H1 (cell line): ENCODE measurements around the gene OGFRL1. TPM values are rescaled to one million over a fixed set of nuclear protein-coding genes. Genes with fewer than 3 reads are reported as not detected.

Experiments
- CTCF ChIA-PET: fragments of 300-600 bp; sonication (Branson Sonifier 250); formaldehyde crosslinking; loops from one replicate; lab custom pipeline; 2021; ENCODE audit not compliant: partially characterized antibody; lab: Charles Lee
- POLR2A ChIA-PET: fragments of 300-600 bp; sonication (Branson Sonifier 250); formaldehyde crosslinking; loops from one replicate; lab custom pipeline; 2021; ENCODE audit warnings: inconsistent platforms; ENCODE audit not compliant: partially characterized antibody; lab: Charles Lee
- DNase-seq, 2 experiments: peaks; one replicate each; pipeline versions ENCODE4 v3.0.0 to v3.0.0-alpha.2; 2010 to 2022; ENCODE audit warnings: low spot score in 2 of 2, low read depth in 1 of 2, mixed read lengths in 1 of 2
- FAIRE-seq: peaks from 2 replicates; lab custom pipeline; 2011; peaks lifted over from hg19 to GRCh38; lab: Jason Lieb, UNC
- H2AFZ ChIP-seq: 2 replicates; pipeline ENCODE4 v1.8.1; 2012; ENCODE audit warnings: low read length, inconsistent platforms
- H2AK5ac ChIP-seq: 2 replicates; pipeline ENCODE4 v1.6.1; 2013; ENCODE audit warnings: low read depth, low read length
- H2BK120ac ChIP-seq: replicated peaks from 2 replicates; pipeline ENCODE3; 2013; ENCODE audit warnings: low read depth, low read length, inconsistent platforms
- H2BK12ac ChIP-seq: 2 replicates; pipeline ENCODE4 v1.6.1; 2013; ENCODE audit warnings: low read depth, low read length
- H2BK15ac ChIP-seq: 2 replicates; pipeline ENCODE4 v1.6.1; 2013; ENCODE audit warnings: low read length
- H2BK20ac ChIP-seq: 2 replicates; pipeline ENCODE4 v1.6.1; 2013; ENCODE audit warnings: low read length
- H2BK5ac ChIP-seq: 2 replicates; pipeline ENCODE4 v1.6.1; 2013; ENCODE audit warnings: low read depth, low read length
- H3K14ac ChIP-seq: 2 replicates; pipeline ENCODE4 v1.6.1; 2013; ENCODE audit warnings: inconsistent platforms; ENCODE audit not compliant: insufficient read length
- H3K18ac ChIP-seq: 2 replicates; pipeline ENCODE4 v1.6.1; 2013; ENCODE audit warnings: low read length; ENCODE audit errors: extremely low read depth
- H3K23ac ChIP-seq: 2 replicates; pipeline ENCODE4 v1.6.1; 2013; ENCODE audit warnings: inconsistent platforms; ENCODE audit not compliant: insufficient read length
- H3K23me2 ChIP-seq: 2 replicates; pipeline ENCODE4 v1.6.1; 2013; ENCODE audit warnings: low read depth, low read length
- H3K27ac ChIP-seq: 2 replicates; pipeline ENCODE4 v1.6.1; 2011; ENCODE audit warnings: low read depth, low read length, inconsistent platforms
- H3K27me3 ChIP-seq, 4 experiments: replicated peaks in 1 of 4; 1 replicate in 1 of 4; 2 replicates in 3 of 4; pipeline versions ENCODE4 v1.6.1 to v1.8.1; 2011 to 2013; ENCODE audit warnings: low read length in 3 of 4, mild to moderate bottlenecking in 3 of 4, inconsistent platforms in 2 of 4, mixed read lengths in 2 of 4, moderate library complexity in 1 of 4; ENCODE audit not compliant: control insufficient read depth in 3 of 4, insufficient read depth in 3 of 4; ENCODE audit errors: extremely low read depth in 1 of 4
- H3K36me3 ChIP-seq, 4 experiments: 2 replicates each; pipeline versions ENCODE4 v1.6.1 to v1.8.1; 2011 to 2013; ENCODE audit warnings: mild to moderate bottlenecking in 4 of 4, low read length in 3 of 4, moderate library complexity in 2 of 4, control low read depth in 1 of 4, inconsistent platforms in 1 of 4; ENCODE audit not compliant: insufficient read depth in 4 of 4, control insufficient read depth in 2 of 4
- H3K4ac ChIP-seq: replicated peaks from 2 replicates; pipeline ENCODE3; 2013; ENCODE audit warnings: low read length, low read depth, mixed read lengths, inconsistent platforms; ENCODE audit not compliant: insufficient read length
- H3K4me1 ChIP-seq, 4 experiments: replicated peaks in 1 of 4; 1 replicate in 1 of 4; 2 replicates in 3 of 4; pipeline versions ENCODE4 v1.6.1 to v1.8.1; 2011 to 2013; ENCODE audit warnings: low read length in 3 of 4, inconsistent platforms in 2 of 4, mixed read lengths in 1 of 4; ENCODE audit not compliant: insufficient read depth in 4 of 4, control insufficient read depth in 3 of 4
- H3K4me2 ChIP-seq, 2 experiments: 2 replicates each; pipeline versions ENCODE4 v1.6.1 to v1.8.1; 2011 to 2013; ENCODE audit warnings: low read depth in 2 of 2, low read length in 2 of 2, control low read depth in 1 of 2, inconsistent platforms in 1 of 2, mild to moderate bottlenecking in 1 of 2; ENCODE audit not compliant: insufficient read depth in 1 of 2
- H3K4me3 ChIP-seq, 4 experiments: fragments of 200-600, 300-600 bp in 1 of 4; sonication (generic), shearing (Covaris generic), sonication (Bioruptor Twin) in 1 of 4; 2 replicates each; pipeline versions ENCODE4 v1.5.1 to v1.8.1; 2011 to 2016; ENCODE audit warnings: low read length in 4 of 4, low read depth in 3 of 4, control low read depth in 2 of 4, inconsistent platforms in 2 of 4, mild to moderate bottlenecking in 2 of 4, mixed read lengths in 1 of 4, moderate library complexity in 1 of 4; ENCODE audit not compliant: insufficient read depth in 2 of 4; ENCODE audit errors: extremely low read depth in 1 of 4
- H3K56ac ChIP-seq: replicated peaks from 2 replicates; pipeline ENCODE3; 2013; ENCODE audit warnings: low read depth, mild to moderate bottlenecking, mixed read lengths, low read length, inconsistent platforms; ENCODE audit not compliant: insufficient read length
- H3K79me1 ChIP-seq: 2 replicates; pipeline ENCODE4 v1.6.1; 2013; ENCODE audit warnings: low read depth, low read length, control low read depth
- H3K79me2 ChIP-seq, 2 experiments: 2 replicates each; pipeline versions ENCODE4 v1.6.1 to v1.8.1; 2012 to 2013; ENCODE audit warnings: low read length in 2 of 2, mild to moderate bottlenecking in 2 of 2, inconsistent platforms in 1 of 2; ENCODE audit not compliant: insufficient read depth in 2 of 2, control insufficient read depth in 1 of 2
- H3K9ac ChIP-seq, 4 experiments: replicated peaks in 1 of 4; 1 replicate in 1 of 4; 2 replicates in 3 of 4; pipeline versions ENCODE4 v1.6.1 to v1.8.1; 2011 to 2013; ENCODE audit warnings: low read depth in 3 of 4, low read length in 3 of 4, control low read depth in 2 of 4, mild to moderate bottlenecking in 2 of 4, moderate library complexity in 2 of 4, inconsistent platforms in 1 of 4; ENCODE audit errors: extremely low read depth in 1 of 4
- H3K9me3 ChIP-seq, 2 experiments: 2 replicates each; pipeline versions ENCODE4 v1.6.1 to v1.8.1; 2012 to 2013; ENCODE audit warnings: mild to moderate bottlenecking in 2 of 2, moderate library complexity in 2 of 2, control low read depth in 1 of 2, inconsistent platforms in 1 of 2, low read depth in 1 of 2, low read length in 1 of 2, mixed read lengths in 1 of 2; ENCODE audit not compliant: insufficient read depth in 2 of 2
- H4K20me1 ChIP-seq, 2 experiments: replicated peaks in 1 of 2; 2 replicates each; pipeline versions ENCODE3 to v1.8.1; 2011 to 2013; ENCODE audit warnings: inconsistent platforms in 2 of 2, low read length in 2 of 2, mild to moderate bottlenecking in 1 of 2; ENCODE audit not compliant: insufficient read depth in 2 of 2, control insufficient read depth in 1 of 2
- H4K5ac ChIP-seq: 2 replicates; pipeline ENCODE4 v1.6.1; 2013; ENCODE audit warnings: low read length, low read depth, mixed read lengths, inconsistent platforms; ENCODE audit not compliant: insufficient read length
- H4K8ac ChIP-seq: 2 replicates; pipeline ENCODE4 v1.8.0; 2013; ENCODE audit warnings: mild to moderate bottlenecking, moderate library complexity, low read length, inconsistent platforms; ENCODE audit not compliant: insufficient read depth; ENCODE audit errors: extremely low read depth
- H4K91ac ChIP-seq: replicated peaks from 2 replicates; pipeline ENCODE3; 2013; ENCODE audit warnings: low read length, mixed read lengths, inconsistent platforms; ENCODE audit not compliant: insufficient read length
- GTF2F1 ChIP-seq: IDR thresholded peaks from 2 replicates; pipeline ENCODE4 v1.6.1; 2012; ENCODE audit warnings: low read depth, low read length, improper control_type of control experiment, borderline replicate concordance
- SIRT6 ChIP-seq: IDR thresholded peaks from one replicate; pipeline ENCODE4 v1.7.1; 2012; ENCODE audit warnings: low read length, inconsistent platforms
- SUZ12 ChIP-seq: fragments of 200-600 bp; sonication (generic); IDR thresholded peaks from 2 replicates; pipeline ENCODE4 v1.6.1; 2012; ENCODE audit warnings: mild to moderate bottlenecking, inconsistent platforms, low read length, moderate library complexity, mixed read lengths
- WGBS, 2 experiments: shearing (Covaris generic) in 1 of 2; methylation state at CpG; one replicate each; pipeline versions ENCODE4 v1.1.6 to v1.1.7; 2013 to 2015; ENCODE audit warnings: low lambda C conversion rate in 2 of 2, mixed read lengths in 2 of 2, inconsistent platforms in 1 of 2, low coverage in 1 of 2, missing lambda C conversion rate in 1 of 2; ENCODE audit not compliant: insufficient replicate concordance in 2 of 2, insufficient coverage in 1 of 2, insufficient read length in 1 of 2; ENCODE audit errors: extremely low coverage in 1 of 2, missing lambda C conversion rate in 1 of 2; 5-methylcytosine and 5-hydroxymethylcytosine counted together
- polyA plus RNA-seq, 7 experiments: library from polyadenylated mRNA; depleted of rRNA in 3 of 7; stranded (reverse) in 5 of 7; unstranded in 2 of 7; fragments of >200 nt in 5 of 7; fragments of 200-250 nt in 2 of 7; gene quantifications; 1 replicate in 5 of 7; 2 replicates in 1 of 7; 4 replicates in 1 of 7; pipeline versions ENCODE4 v1.2.1 to v1.2.3, GENCODE V29; 2011 to 2013; ENCODE audit warnings: missing spikeins in 2 of 7, mixed read lengths in 2 of 7
- total RNA-seq: library from RNA; stranded (reverse); fragmentation: NEBNext Ultra II Directional; extraction: Animal tissue kit (Norgen Biotek cat#: 25700); gene quantifications from 2 replicates; pipeline ENCODE4 v1.2.1, GENCODE V29; 2021

Gene OGFRL1
- total and polyA plus RNA-seq, 2 of the 8 experiments (the other 6 are each of a cell fraction or from before 2014, with no cell fraction given), result 1.1 to 9.0 TPM

DNA sequence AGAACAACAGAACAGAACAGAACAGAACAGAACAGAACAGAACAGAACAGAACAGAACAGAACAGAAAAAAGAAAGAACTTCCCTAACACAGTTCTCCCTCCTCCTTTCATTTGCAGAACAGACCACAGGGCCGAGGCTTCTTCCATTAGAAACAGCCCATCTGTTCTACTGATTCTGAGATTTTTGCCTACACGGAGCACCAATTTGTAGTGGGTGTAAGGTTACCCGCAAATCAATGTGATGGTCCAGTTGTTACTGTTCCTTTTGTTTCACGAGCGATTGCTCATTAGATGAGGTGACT lies 734 bp upstream of the OGFRL1 start:
- Histone ChIP-seq H3K23ac (no peak overlapping the region), H3K4me1 (peaks cover 1 to 6% (median 2%) of the 10 kb centered on the region in 4 experiments; a peak in 4 of 7 replicates), H4K91ac (no peak overlapping the region), H2BK5ac (peak overlapping the region; percentile 52; the same call in 1 of the 2 replicates), H3K79me2 (no peaks in the 10 kb centered on the region), H2BK20ac (no peak overlapping the region), H3K27ac (no peak overlapping the region), H3K79me1 (no peaks in the 10 kb centered on the region), H3K27me3 (no peaks in the 10 kb centered on the region; a peak in 1 of 7 replicates), H3K9ac (no peak overlapping the region; a peak in 1 of 7 replicates), H3K4me3 (peak overlapping the region; percentile 59 to 89 (median 70)), H2BK12ac (peak overlapping the region; percentile 87; the same call in 1 of the 2 replicates), H3K23me2 (peaks cover 7% of the 10 kb centered on the region), H3K36me3 (no peaks in the 10 kb centered on the region), H3K9me3 (no peaks in the 10 kb centered on the region), H3K18ac (peak overlapping the region; percentile 13; the same call in 1 of the 2 replicates), H4K5ac (no peak overlapping the region), H2BK120ac (no peak overlapping the region), H4K8ac (no peak overlapping the region), H3K56ac (no peak overlapping the region), H2AFZ (peak overlapping the region; percentile 99), H2AK5ac (no peak overlapping the region), H3K14ac (no peak overlapping the region), H3K4ac (no peak overlapping the region), H2BK15ac (no peak overlapping the region), H3K4me2 (peak overlapping the region; percentile 82 to 91), H4K20me1 (no peaks in the 10 kb centered on the region)
- POLR2A ChIA-PET, result interaction anchor here (0.7 to 1.8 kb wide), 2 partner anchors 10 to 39 kb away, joined by 3 to 4 read pairs; no protein-coding TSS in a partner anchor
- CTCF ChIA-PET, result interaction anchor here (0.7 to 0.9 kb wide), 3 partner anchors 19 to 90 kb away, joined by 3 read pairs; no protein-coding TSS in a partner anchor
- no peak for TF ChIP-seq SIRT6
- TF ChIP-seq SUZ12, result no peak
- TF ChIP-seq GTF2F1, result no peak
- no peak for DNase-seq
- FAIRE-seq, result no peak
- WGBS, 2 experiments, result 55% methylated on average over 5 of the region's 5 CpGs; no CpG with 5 or more reads in 1 of the 2 experiments
